ENCODE data around the gene CCDC152.

The CCDC152 gene

DNA sequence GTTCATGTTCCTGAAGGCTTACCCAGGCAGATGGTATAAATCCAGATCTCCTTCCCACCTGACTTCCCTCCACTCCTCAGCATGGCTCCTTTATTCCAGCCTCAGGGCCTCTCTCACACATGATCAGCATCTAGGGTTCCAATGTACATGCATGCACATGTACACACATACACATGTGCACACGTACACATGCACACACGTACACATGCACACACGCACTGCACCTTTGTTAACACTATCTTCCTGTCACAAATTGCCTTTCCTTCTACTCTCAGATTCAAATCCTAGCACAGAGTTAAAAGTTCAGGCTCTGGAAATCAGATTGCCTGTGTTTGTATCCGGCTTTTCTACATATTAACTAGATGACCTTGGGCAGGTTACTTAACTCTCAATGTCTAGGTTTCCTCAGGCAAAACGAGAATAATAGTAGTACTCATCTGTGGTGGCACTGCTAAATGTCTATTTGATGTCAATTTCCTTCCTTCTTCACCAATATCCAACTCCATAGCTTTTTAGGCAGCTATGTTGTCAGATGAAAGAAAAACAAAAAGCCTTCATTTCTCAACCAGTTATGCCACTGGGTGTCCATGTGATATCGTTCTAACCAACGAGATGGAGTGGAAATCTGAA lies 67.8 kb downstream of the CCDC152 start:
- H3K27me3 ChIP-seq (ENCODE audit: control insufficient read depth, insufficient read depth, low read length): no peaks in the 10 kb centered on the region
- H3K9ac ChIP-seq (ENCODE audit: low read length): no peak overlapping the region
- H3K27ac ChIP-seq (ENCODE audit: low read length): no peak overlapping the region

DNA sequence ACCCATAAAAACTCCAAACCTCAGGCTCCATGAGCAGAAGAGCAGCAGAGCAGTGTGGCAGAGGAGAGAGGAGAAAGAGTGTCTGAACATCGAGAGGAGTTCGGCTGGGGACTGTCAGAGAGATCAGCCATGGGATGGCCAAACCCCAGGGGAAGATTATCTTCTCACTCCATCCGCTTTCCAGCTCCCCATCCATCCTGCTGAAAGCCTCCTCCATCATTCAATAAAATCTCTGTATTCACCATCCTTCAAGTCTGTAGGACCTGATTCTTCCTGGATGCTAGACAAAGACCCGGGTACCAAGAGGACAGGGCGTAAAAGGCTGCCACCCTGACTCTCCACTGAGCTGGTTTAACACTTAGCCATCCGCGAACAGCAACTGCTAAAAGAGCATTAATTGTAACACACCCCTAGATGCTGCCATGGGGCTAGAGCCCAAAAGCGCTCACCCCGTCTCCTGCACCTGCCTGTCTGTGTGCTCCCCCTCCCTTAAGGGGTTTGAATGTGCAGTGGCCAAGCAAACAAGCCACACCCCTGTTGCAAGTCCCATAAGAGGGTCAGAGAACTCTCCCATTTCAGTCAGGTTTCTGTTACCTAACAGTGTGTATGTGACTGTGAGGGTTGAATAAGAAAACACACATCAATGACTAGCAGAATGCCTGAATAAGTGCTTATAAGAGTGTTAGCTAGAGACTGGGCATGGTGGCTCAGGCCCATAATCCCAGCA lies 69.0 kb downstream of the CCDC152 start:
- Histone ChIP-seq H3K27me3 (ENCODE audit: control insufficient read depth, insufficient read depth, low read length) (no peaks in the 10 kb centered on the region), H3K27ac (ENCODE audit: low read length) (no peak overlapping the region), H3K4me1 (ENCODE audit: control insufficient read depth, low read depth, low read length) (no peaks in the 10 kb centered on the region), H3K9ac (ENCODE audit: low read length) (no peak overlapping the region), H3K4me3 (ENCODE audit: low read length) (no peak overlapping the region), H3K9me3 (ENCODE audit: control insufficient read depth, low read depth, low read length) (no peaks in the 10 kb centered on the region), H3K36me3 (ENCODE audit: control insufficient read depth, low read depth, low read length) (no peaks in the 10 kb centered on the region)

More for the DNA sequence above, 67.8 kb downstream of the CCDC152 start:
- Histone ChIP-seq H3K36me3 (ENCODE audit: control insufficient read depth, low read depth, low read length) (no peaks in the 10 kb centered on the region), H3K4me1 (ENCODE audit: control insufficient read depth, low read depth, low read length) (no peaks in the 10 kb centered on the region), H3K9me3 (ENCODE audit: control insufficient read depth, low read depth, low read length) (no peaks in the 10 kb centered on the region), H3K4me3 (ENCODE audit: low read length) (no peak overlapping the region)

DNA sequence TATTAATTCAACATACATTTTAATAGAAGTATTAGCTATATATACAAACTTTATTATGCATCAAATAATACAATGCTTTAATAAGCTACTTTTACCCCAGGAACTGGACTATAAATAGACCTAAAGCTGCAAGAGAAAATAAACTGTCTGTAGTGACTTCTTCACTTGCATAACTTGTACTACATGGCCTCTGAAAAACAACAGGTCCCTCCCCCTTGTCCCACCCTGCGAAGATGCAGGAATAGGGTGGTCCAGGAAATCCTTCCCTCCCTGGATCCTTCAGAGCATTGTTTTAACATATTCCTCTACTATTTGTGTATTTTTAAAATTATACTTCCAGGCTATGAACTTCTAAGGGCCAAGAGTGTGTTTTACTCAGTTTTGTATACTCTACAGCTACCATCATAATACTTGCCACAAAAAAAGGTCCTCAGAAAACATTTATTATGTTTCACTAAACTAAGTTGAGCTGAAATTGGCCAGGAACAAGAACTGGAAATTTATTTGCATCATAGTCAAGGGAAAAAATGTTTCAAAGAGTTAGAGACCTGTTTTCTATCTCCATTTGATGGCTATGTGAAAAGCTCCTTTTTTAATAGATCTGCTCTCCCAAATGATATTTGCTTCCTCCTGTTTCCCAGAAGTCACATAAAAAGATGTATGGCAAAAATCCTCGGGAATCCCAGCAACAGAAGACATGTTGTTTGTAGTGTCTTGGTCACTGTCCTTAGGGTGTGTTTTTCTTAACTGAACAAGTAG lies 70.3 kb downstream of the CCDC152 start:
- H3K4me1 ChIP-seq (ENCODE audit: control insufficient read depth, low read depth, low read length): no peaks in the 10 kb centered on the region
- H3K36me3 ChIP-seq (ENCODE audit: control insufficient read depth, low read depth, low read length): no peaks in the 10 kb centered on the region

DNA sequence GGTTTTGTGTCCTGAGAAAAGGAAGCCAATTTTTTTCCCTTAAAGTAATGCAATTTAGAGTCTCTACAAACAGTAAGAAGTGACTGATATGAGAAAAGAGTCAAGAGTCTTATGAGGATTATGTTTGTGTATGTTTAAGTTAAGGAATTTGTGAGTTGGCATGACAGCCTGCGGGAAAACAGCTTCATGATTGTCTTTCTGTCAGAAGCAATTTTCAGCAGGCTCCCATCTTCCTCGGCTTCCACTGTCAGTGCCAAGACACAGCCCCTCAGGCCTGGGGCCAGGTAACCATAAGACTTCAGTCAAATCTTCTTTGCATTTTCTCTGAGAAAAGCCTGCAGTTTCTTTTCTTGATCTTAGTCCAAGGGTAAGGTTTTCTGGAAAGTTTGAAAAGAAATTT lies 72.1 kb downstream of the CCDC152 start:
- Histone ChIP-seq H3K27me3 (ENCODE audit: control insufficient read depth, insufficient read depth, low read length) (no peaks in the 10 kb centered on the region), H3K9ac (ENCODE audit: low read length) (no peak overlapping the region), H3K9me3 (ENCODE audit: control insufficient read depth, low read depth, low read length) (no peaks in the 10 kb centered on the region), H3K4me1 (ENCODE audit: control insufficient read depth, low read depth, low read length) (no peaks in the 10 kb centered on the region), H3K4me3 (ENCODE audit: low read length) (no peak overlapping the region), H3K36me3 (ENCODE audit: control insufficient read depth, low read depth, low read length) (no peaks in the 10 kb centered on the region), H3K27ac (ENCODE audit: low read length) (no peak overlapping the region)

More for the DNA sequence above, 70.3 kb downstream of the CCDC152 start:
- Histone ChIP-seq H3K27me3 (ENCODE audit: control insufficient read depth, insufficient read depth, low read length) (no peaks in the 10 kb centered on the region), H3K9ac (ENCODE audit: low read length) (no peak overlapping the region), H3K27ac (ENCODE audit: low read length) (no peak overlapping the region), H3K9me3 (ENCODE audit: control insufficient read depth, low read depth, low read length) (no peaks in the 10 kb centered on the region), H3K4me3 (ENCODE audit: low read length) (no peak overlapping the region)

DNA sequence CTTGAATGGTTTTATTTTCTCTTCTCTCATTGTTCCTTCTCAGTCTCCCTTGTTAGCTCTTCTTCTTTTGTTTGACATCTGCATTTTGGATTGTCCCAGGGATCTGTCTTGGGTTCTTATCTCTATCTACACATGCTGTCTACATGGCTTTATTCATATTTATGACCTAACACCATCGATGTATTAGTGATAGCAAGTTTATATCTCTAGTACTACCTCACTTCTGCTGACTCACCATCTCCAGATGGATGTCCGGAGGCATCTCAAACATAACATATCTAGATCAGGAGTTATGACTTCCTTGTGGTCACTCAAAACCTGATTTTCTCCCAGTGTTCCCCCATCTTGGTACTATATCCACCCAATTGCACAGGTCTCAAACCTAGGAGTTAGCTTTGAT lies 74.3 kb downstream of the CCDC152 start:
- Histone ChIP-seq H3K4me3 (ENCODE audit: low read length) (no peak overlapping the region), H3K4me1 (ENCODE audit: control insufficient read depth, low read depth, low read length) (no peaks in the 10 kb centered on the region), H3K9me3 (ENCODE audit: control insufficient read depth, low read depth, low read length) (no peaks in the 10 kb centered on the region), H3K36me3 (ENCODE audit: control insufficient read depth, low read depth, low read length) (no peaks in the 10 kb centered on the region), H3K9ac (ENCODE audit: low read length) (no peak overlapping the region), H3K27me3 (ENCODE audit: control insufficient read depth, insufficient read depth, low read length) (no peaks in the 10 kb centered on the region), H3K27ac (ENCODE audit: low read length) (no peak overlapping the region)

DNA sequence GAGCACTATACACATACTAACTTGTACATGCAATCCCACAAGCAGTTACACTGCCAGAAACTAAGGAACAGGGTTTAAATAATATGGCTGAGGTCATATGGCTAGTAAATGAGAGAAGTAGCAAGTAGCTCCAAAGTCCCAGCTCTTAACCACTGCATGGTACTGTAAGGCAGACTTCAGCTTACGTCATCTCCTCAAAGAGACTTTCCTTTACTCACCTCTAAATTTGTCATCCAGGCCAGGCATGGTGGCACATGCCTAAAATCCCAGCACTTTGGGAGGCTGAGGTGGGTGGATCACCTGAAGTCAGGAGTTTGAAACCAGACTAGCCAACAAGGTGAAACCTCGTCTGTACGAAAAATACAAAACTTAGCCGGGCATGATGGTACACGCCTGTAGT lies 75.4 kb downstream of the CCDC152 start:
- no peaks in the 10 kb centered on the region for H3K36me3 ChIP-seq (ENCODE audit: control insufficient read depth, low read depth, low read length)
- no peaks in the 10 kb centered on the region for H3K4me1 ChIP-seq (ENCODE audit: control insufficient read depth, low read depth, low read length)
- H3K4me3 ChIP-seq (ENCODE audit: low read length): no peak overlapping the region
- no peak overlapping the region for H3K9ac ChIP-seq (ENCODE audit: low read length)
- no peaks in the 10 kb centered on the region for H3K27me3 ChIP-seq (ENCODE audit: control insufficient read depth, insufficient read depth, low read length)
- H3K9me3 ChIP-seq (ENCODE audit: control insufficient read depth, low read depth, low read length): no peaks in the 10 kb centered on the region
- H3K27ac ChIP-seq (ENCODE audit: low read length): no peak overlapping the region

DNA sequence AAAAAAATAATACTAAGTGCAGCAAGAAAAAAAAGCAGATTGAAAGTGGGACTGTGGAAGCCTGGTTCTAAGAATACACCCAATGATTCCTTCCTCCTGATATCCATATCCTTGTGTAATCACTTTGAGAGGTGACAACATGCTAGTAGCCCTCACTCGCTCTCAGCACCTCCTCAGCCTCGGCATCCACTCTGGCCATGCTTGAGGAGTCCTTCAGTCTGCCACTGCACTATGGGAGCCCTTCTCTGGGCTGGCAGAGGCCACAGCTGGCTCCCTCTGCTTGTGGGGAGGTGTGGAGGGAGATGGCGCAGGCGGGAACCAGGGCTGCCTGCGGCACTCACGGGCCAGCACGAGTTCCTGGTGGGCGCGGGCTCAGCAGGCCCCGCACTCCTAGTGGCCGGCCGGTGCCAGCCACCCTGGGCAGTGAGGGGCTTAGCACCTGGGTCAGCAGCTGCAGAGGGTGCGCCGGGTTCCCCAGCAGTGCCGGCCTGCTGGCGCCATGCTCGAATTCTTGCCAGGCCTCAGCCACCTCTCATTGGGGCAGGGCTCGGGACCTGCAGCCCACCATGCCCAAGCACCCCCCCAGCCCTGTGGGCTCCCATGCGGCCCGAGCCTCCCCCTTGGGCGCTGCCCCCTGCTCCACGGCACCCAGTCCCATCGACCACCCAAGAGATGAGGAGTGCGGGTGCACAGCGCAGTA lies 79.6 kb downstream of the CCDC152 start:
- Histone ChIP-seq H3K9me3 (ENCODE audit: control insufficient read depth, low read depth, low read length) (no peaks in the 10 kb centered on the region), H3K27me3 (ENCODE audit: control insufficient read depth, insufficient read depth, low read length) (no peaks in the 10 kb centered on the region), H3K9ac (ENCODE audit: low read length) (no peak overlapping the region), H3K4me1 (ENCODE audit: control insufficient read depth, low read depth, low read length) (no peaks in the 10 kb centered on the region), H3K36me3 (ENCODE audit: control insufficient read depth, low read depth, low read length) (no peaks in the 10 kb centered on the region), H3K27ac (ENCODE audit: low read length) (no peak overlapping the region), H3K4me3 (ENCODE audit: low read length) (no peak overlapping the region)

DNA sequence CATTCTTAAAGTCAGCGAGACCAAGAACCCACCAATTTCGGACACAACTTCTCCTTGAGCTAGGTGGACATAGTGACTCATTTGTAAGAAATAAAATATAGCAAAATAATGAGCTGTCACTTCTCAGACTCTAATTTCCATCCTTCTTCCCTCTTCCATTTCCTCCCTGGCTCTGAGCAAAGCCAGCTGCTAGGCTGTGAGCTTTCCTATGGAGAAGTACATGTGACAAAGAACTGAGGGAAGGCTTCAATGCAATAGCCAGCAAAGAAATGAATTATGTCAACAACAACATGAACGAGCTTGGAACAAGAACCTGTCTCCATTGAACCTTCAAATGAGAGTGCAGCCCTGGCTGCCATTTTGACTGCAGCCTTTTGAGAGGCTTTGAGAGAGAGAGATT lies 81.0 kb downstream of the CCDC152 start:
- Histone ChIP-seq H3K9me3 (ENCODE audit: control insufficient read depth, low read depth, low read length) (no peaks in the 10 kb centered on the region), H3K4me3 (ENCODE audit: low read length) (no peak overlapping the region), H3K4me1 (ENCODE audit: control insufficient read depth, low read depth, low read length) (no peaks in the 10 kb centered on the region), H3K27ac (ENCODE audit: low read length) (no peak overlapping the region), H3K9ac (ENCODE audit: low read length) (no peak overlapping the region), H3K36me3 (ENCODE audit: control insufficient read depth, low read depth, low read length) (no peaks in the 10 kb centered on the region), H3K27me3 (ENCODE audit: control insufficient read depth, insufficient read depth, low read length) (no peaks in the 10 kb centered on the region)

DNA sequence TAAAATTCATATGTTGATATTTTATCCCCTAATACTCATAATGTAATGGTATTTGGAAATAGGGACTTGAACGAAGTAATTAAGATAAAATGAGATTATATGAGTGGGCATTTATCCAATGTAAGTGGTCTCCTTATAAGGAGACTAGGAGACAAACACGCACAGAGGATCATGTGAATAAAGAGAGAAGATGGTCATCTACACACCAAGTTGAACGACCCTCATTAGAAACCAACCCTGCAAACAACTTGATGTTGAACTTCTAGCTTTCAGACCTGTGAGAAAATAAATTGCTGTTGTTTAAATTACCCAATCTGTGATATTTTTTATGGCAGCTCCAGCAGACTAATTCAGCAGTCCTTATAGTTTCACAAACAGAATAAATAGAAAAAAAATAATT lies 82.6 kb downstream of the CCDC152 start:
- H3K4me3 ChIP-seq (ENCODE audit: low read length): no peak overlapping the region
- H3K9me3 ChIP-seq (ENCODE audit: control insufficient read depth, low read depth, low read length): no peaks in the 10 kb centered on the region
- no peak overlapping the region for H3K27ac ChIP-seq (ENCODE audit: low read length)
- H3K36me3 ChIP-seq (ENCODE audit: control insufficient read depth, low read depth, low read length): no peaks in the 10 kb centered on the region
- no peak overlapping the region for H3K9ac ChIP-seq (ENCODE audit: low read length)
- no peaks in the 10 kb centered on the region for H3K4me1 ChIP-seq (ENCODE audit: control insufficient read depth, low read depth, low read length)
- no peaks in the 10 kb centered on the region for H3K27me3 ChIP-seq (ENCODE audit: control insufficient read depth, insufficient read depth, low read length)

DNA sequence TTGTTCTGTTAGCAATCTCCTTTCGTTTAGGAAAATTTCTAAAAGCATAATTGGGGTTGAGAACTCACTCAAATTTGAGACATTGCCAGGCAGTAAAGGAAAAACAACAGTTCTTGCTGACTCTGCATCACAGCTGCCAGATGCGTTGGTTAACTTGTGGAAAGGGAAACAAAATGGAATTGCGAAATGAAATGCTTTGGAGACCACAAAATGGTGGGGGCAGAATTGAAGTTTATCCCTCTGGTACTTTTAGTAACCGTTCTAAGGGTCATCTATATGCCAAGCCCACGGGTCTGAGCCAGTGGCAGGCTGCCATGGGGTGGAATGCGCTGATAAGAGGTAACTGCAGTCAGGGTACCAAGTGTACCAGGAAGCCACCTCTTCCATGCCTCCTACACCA lies 83.7 kb downstream of the CCDC152 start:
- no peak overlapping the region for H3K9ac ChIP-seq (ENCODE audit: low read length)
- no peaks in the 10 kb centered on the region for H3K27me3 ChIP-seq (ENCODE audit: control insufficient read depth, insufficient read depth, low read length)
- H3K4me3 ChIP-seq (ENCODE audit: low read length): no peak overlapping the region

DNA sequence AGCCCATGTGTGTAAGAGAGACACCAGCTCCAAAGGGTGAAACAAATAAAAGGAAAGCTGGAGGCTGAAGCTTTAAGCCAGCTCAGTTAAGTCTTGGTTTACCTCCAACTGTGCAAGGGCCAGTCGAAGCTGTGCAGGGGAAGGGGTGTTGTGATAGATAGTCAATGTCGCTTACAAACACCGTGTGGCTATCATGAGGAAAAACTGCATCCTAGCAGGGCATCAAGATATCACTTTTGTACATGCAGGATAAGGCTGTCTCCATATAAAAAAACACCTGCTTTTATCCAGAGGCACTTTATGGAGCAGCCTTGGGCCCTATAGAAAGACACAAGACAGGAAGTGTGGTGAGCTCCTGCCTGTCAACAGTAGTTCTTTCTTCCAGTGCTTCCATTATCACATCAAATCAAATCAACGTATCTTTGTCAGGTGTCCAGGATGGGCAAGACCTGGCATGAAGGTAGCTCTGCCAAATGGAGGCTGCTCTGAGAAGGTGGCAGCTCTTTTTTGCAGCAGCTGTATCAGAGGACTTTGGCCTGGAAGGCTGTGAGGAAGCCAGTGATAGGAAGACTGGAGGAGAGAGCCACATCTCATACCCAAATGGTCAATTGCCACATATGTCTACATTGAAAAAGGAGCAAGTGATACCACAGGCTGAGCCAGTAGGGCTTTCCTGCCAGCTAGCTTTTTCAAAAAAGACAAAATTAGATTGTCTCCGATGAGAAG lies 84.4 kb downstream of the CCDC152 start:
- Histone ChIP-seq H3K9ac (ENCODE audit: low read length) (no peak overlapping the region), H3K27ac (ENCODE audit: low read length) (no peak overlapping the region), H3K27me3 (ENCODE audit: control insufficient read depth, insufficient read depth, low read length) (no peaks in the 10 kb centered on the region), H3K4me3 (ENCODE audit: low read length) (no peak overlapping the region), H3K36me3 (ENCODE audit: control insufficient read depth, low read depth, low read length) (no peaks in the 10 kb centered on the region), H3K4me1 (ENCODE audit: control insufficient read depth, low read depth, low read length) (no peaks in the 10 kb centered on the region), H3K9me3 (ENCODE audit: control insufficient read depth, low read depth, low read length) (no peaks in the 10 kb centered on the region)

More for the DNA sequence above, 83.7 kb downstream of the CCDC152 start:
- Histone ChIP-seq H3K4me1 (ENCODE audit: control insufficient read depth, low read depth, low read length) (no peaks in the 10 kb centered on the region), H3K36me3 (ENCODE audit: control insufficient read depth, low read depth, low read length) (no peaks in the 10 kb centered on the region), H3K9me3 (ENCODE audit: control insufficient read depth, low read depth, low read length) (no peaks in the 10 kb centered on the region), H3K27ac (ENCODE audit: low read length) (no peak overlapping the region)
